T-helper 2 cell treated with Interferon-gamma antibody and Interleukin-4, amounts not matched to agents 5 μg/mL and 100 μg/mL, for 36 hours (primary cell): ENCODE results near the gene GRK1.

Experiments used
- DNase-seq: peaks from one replicate; pipeline ENCODE4 v3.0.0; 2021; ENCODE audit warnings: low spot score
- H3K27ac Mint-ChIP-seq: one replicate; pipeline ENCODE4 v1.8.0; 2021; ENCODE audit warnings: mild to moderate bottlenecking, mixed read lengths
- H3K27me3 Mint-ChIP-seq: one replicate; pipeline ENCODE4 v1.8.0; 2021; ENCODE audit warnings: low read depth, mixed read lengths
- H3K36me3 Mint-ChIP-seq: one replicate; pipeline ENCODE4 v1.8.0; 2021; ENCODE audit warnings: low read depth, mixed read lengths
- H3K4me1 Mint-ChIP-seq: one replicate; pipeline ENCODE4 v1.8.0; 2021; ENCODE audit warnings: low read depth, mixed read lengths
- H3K4me3 Mint-ChIP-seq: one replicate; pipeline ENCODE4 v1.8.0; 2022; ENCODE audit warnings: mild to moderate bottlenecking, moderate library complexity, mixed read lengths
- H3K9me3 Mint-ChIP-seq: one replicate; pipeline ENCODE4 v1.8.0; 2021; ENCODE audit warnings: mixed read lengths

The GRK1 gene

GRCh38 chr13:113659337-113659736, 7.7 kb upstream of the GRK1 start:
- H3K36me3 Mint-ChIP-seq, result no peaks in the 10 kb centered on the region
- H3K27ac Mint-ChIP-seq, result no peak overlapping the region
- no peaks in the 10 kb centered on the region for H3K4me1 Mint-ChIP-seq
- DNase-seq, result no peak
- no peak overlapping the region for H3K4me3 Mint-ChIP-seq
- H3K9me3 Mint-ChIP-seq, result peaks cover 14% of the 10 kb centered on the region
- H3K27me3 Mint-ChIP-seq, result no peaks in the 10 kb centered on the region

GRCh38 chr13:113660066-113660465, 7.0 kb upstream of the GRK1 start:
- H3K9me3 Mint-ChIP-seq, result peaks cover 14% of the 10 kb centered on the region
- H3K27me3 Mint-ChIP-seq, result no peaks in the 10 kb centered on the region
- H3K4me3 Mint-ChIP-seq, result no peak overlapping the region
- H3K36me3 Mint-ChIP-seq, result no peaks in the 10 kb centered on the region
- H3K27ac Mint-ChIP-seq, result no peak overlapping the region
- H3K4me1 Mint-ChIP-seq, result no peaks in the 10 kb centered on the region
- no peak for DNase-seq

GRCh38 chr13:113661509-113661908, 5.5 kb upstream of the GRK1 start:
- Mint-ChIP-seq H3K27ac (no peak overlapping the region), H3K4me1 (no peaks in the 10 kb centered on the region), H3K4me3 (no peak overlapping the region), H3K36me3 (no peaks in the 10 kb centered on the region), H3K9me3 (peaks cover 14% of the 10 kb centered on the region), H3K27me3 (no peaks in the 10 kb centered on the region)
- no peak for DNase-seq

- Mint-ChIP-seq H3K27ac (no peak overlapping the region), H3K9me3 (peaks cover 14% of the 10 kb centered on the region), H3K36me3 (no peaks in the 10 kb centered on the region), H3K4me3 (no peak overlapping the region), H3K4me1 (peaks cover under 1% of the 10 kb centered on the region), H3K27me3 (no peaks in the 10 kb centered on the region)
- no peak for DNase-seq
Observed at GRCh38 chr13:113663934-113664333, 3.1 kb upstream of the GRK1 start.

- no peak overlapping the region for H3K4me3 Mint-ChIP-seq
- H3K27ac Mint-ChIP-seq, result no peak overlapping the region
- H3K27me3 Mint-ChIP-seq, result no peaks in the 10 kb centered on the region
- peaks cover 2% of the 10 kb centered on the region for H3K4me1 Mint-ChIP-seq
- no peaks in the 10 kb centered on the region for H3K36me3 Mint-ChIP-seq
- no peak for DNase-seq
- H3K9me3 Mint-ChIP-seq, result peaks cover 14% of the 10 kb centered on the region
Observed at GRCh38 chr13:113664751-113665596, 2.0 kb upstream of the GRK1 start.

GRCh38 chr13:113665597-113666328, 1.3 kb upstream of the GRK1 start:
- Mint-ChIP-seq H3K27ac (no peak overlapping the region), H3K36me3 (no peaks in the 10 kb centered on the region), H3K4me1 (peaks cover 2% of the 10 kb centered on the region), H3K27me3 (no peaks in the 10 kb centered on the region), H3K4me3 (no peak overlapping the region), H3K9me3 (peaks cover 12% of the 10 kb centered on the region)
- no peak for DNase-seq

GRCh38 chr13:113666329-113666670, 719 bp upstream of the GRK1 start:
- Mint-ChIP-seq H3K36me3 (no peaks in the 10 kb centered on the region), H3K4me3 (no peak overlapping the region), H3K4me1 (peaks cover 2% of the 10 kb centered on the region), H3K9me3 (peaks cover 6% of the 10 kb centered on the region), H3K27me3 (no peaks in the 10 kb centered on the region), H3K27ac (no peak overlapping the region)
- DNase-seq, result no peak

GRCh38 chr13:113667771-113668490, 912 bp downstream of the GRK1 start:
- no peaks in the 10 kb centered on the region for H3K27me3 Mint-ChIP-seq
- H3K36me3 Mint-ChIP-seq, result no peaks in the 10 kb centered on the region

GRCh38 chr13:113668491-113668971, 1.5 kb downstream of the GRK1 start:
- no peak for DNase-seq
- no peaks in the 10 kb centered on the region for H3K36me3 Mint-ChIP-seq
- no peaks in the 10 kb centered on the region for H3K27me3 Mint-ChIP-seq
- no peak overlapping the region for H3K27ac Mint-ChIP-seq
- H3K4me3 Mint-ChIP-seq, result no peak overlapping the region
- peaks cover 5% of the 10 kb centered on the region for H3K9me3 Mint-ChIP-seq
- H3K4me1 Mint-ChIP-seq, result peaks cover 2% of the 10 kb centered on the region

More at GRCh38 chr13:113667771-113668490, 912 bp downstream of the GRK1 start:
- peaks cover 5% of the 10 kb centered on the region for H3K9me3 Mint-ChIP-seq
- H3K27ac Mint-ChIP-seq, result no peak overlapping the region
- H3K4me1 Mint-ChIP-seq, result peaks cover 2% of the 10 kb centered on the region
- H3K4me3 Mint-ChIP-seq, result no peak overlapping the region
- DNase-seq, result no peak

- Mint-ChIP-seq H3K36me3 (no peaks in the 10 kb centered on the region), H3K4me3 (no peak overlapping the region), H3K27ac (no peak overlapping the region), H3K27me3 (no peaks in the 10 kb centered on the region), H3K4me1 (peaks cover 2% of the 10 kb centered on the region), H3K9me3 (peaks cover 5% of the 10 kb centered on the region)
- DNase-seq, result no peak
Observed at GRCh38 chr13:113669231-113669754, 2.3 kb downstream of the GRK1 start.

GRCh38 chr13:113669755-113670341, 2.8 kb downstream of the GRK1 start:
- no peak overlapping the region for H3K27ac Mint-ChIP-seq
- peaks cover 2% of the 10 kb centered on the region for H3K4me1 Mint-ChIP-seq
- no peak for DNase-seq
- H3K9me3 Mint-ChIP-seq, result peaks cover 5% of the 10 kb centered on the region
- no peaks in the 10 kb centered on the region for H3K27me3 Mint-ChIP-seq
- no peaks in the 10 kb centered on the region for H3K36me3 Mint-ChIP-seq
- H3K4me3 Mint-ChIP-seq, result no peak overlapping the region

- H3K36me3 Mint-ChIP-seq, result no peaks in the 10 kb centered on the region
- DNase-seq, result no peak
- H3K9me3 Mint-ChIP-seq, result peaks cover 5% of the 10 kb centered on the region
- no peaks in the 10 kb centered on the region for H3K27me3 Mint-ChIP-seq
- no peak overlapping the region for H3K27ac Mint-ChIP-seq
- no peak overlapping the region for H3K4me3 Mint-ChIP-seq
- H3K4me1 Mint-ChIP-seq, result peaks cover 2% of the 10 kb centered on the region
Observed at GRCh38 chr13:113670541-113670940, 3.5 kb downstream of the GRK1 start.

GRCh38 chr13:113671066-113672001, 4.3 kb downstream of the GRK1 start:
- no peak for DNase-seq
- Mint-ChIP-seq H3K4me1 (peaks cover 2% of the 10 kb centered on the region), H3K27ac (no peak overlapping the region)

More at GRCh38 chr13:113671066-113672001, 4.3 kb downstream of the GRK1 start:
- H3K9me3 Mint-ChIP-seq, result peaks cover 5% of the 10 kb centered on the region
- H3K4me3 Mint-ChIP-seq, result no peak overlapping the region
- H3K36me3 Mint-ChIP-seq, result no peaks in the 10 kb centered on the region
- H3K27me3 Mint-ChIP-seq, result no peaks in the 10 kb centered on the region
